ENCODE measurements around the gene LRRC8A. TPM values are rescaled to one million over a fixed set of nuclear protein-coding genes. Genes with fewer than 3 reads are reported as not detected.
"Not testable (repeated sequence)": the region's sequence is repeated elsewhere in the genome, so short reads cannot be mapped to it uniquely, and the experiment has no call there.

The LRRC8A gene
- total RNA-seq, 4 donors from 2014 or later: 77.3 to 127 (median 108) TPM

- Histone ChIP-seq H3K4me3 (no peak overlapping the region), H3K4me1 (peaks cover 48% of the 10 kb centered on the region), H3K9me3 (no peaks in the 10 kb centered on the region), H3K27me3 (no peaks in the 10 kb centered on the region), H3K27ac (peak overlapping the region; percentile 15), H3K36me3 (no peaks in the 10 kb centered on the region)
- DNase-seq (ENCODE audit: low spot score in 2 of 2): no peak
- TF ChIP-seq POLR2AphosphoS5 (IDR thresholded peaks at IDR 0.05): no peak
- TF ChIP-seq EP300 (IDR thresholded peaks at IDR 0.05): no peak
- no peak for TF ChIP-seq POLR2A (IDR thresholded peaks at IDR 0.05)
- no peak for TF ChIP-seq CTCF (IDR thresholded peaks at IDR 0.05)
- WGBS: 93% methylated on average over 5 of the region's 6 CpGs
Observed at GRCh38 chr9:128861501-128861900, 20.4 kb upstream of the LRRC8A start.

- H3K27me3 ChIP-seq: no peaks in the 10 kb centered on the region
- WGBS: 57% methylated on average over 4 of the region's 6 CpGs
- TF ChIP-seq EP300 (IDR thresholded peaks at IDR 0.05) (no peak), POLR2A (IDR thresholded peaks at IDR 0.05) (no peak), POLR2AphosphoS5 (IDR thresholded peaks at IDR 0.05) (no peak), CTCF (IDR thresholded peaks at IDR 0.05) (no peak)
- peak overlapping the region; percentile 20 for H3K27ac ChIP-seq
- H3K9me3 ChIP-seq: no peaks in the 10 kb centered on the region
- H3K4me1 ChIP-seq: peaks cover 44% of the 10 kb centered on the region
- H3K4me3 ChIP-seq: no peak overlapping the region
- no peak for DNase-seq (ENCODE audit: low spot score in 2 of 2)
- H3K36me3 ChIP-seq: no peaks in the 10 kb centered on the region
Observed at GRCh38 chr9:128862401-128862851, 19.5 kb upstream of the LRRC8A start.

GRCh38 chr9:128863647-128864046 is 18.3 kb upstream of the LRRC8A start:
- peak; percentile 83 to 91 for DNase-seq (ENCODE audit: low spot score in 2 of 2)
- H3K36me3 ChIP-seq: no peaks in the 10 kb centered on the region
- H3K27me3 ChIP-seq: no peaks in the 10 kb centered on the region
- TF ChIP-seq CTCF (IDR thresholded peaks at IDR 0.05) (peak; percentile 87 to 95), EP300 (IDR thresholded peaks at IDR 0.05) (no peak), POLR2A (IDR thresholded peaks at IDR 0.05) (no peak), POLR2AphosphoS5 (IDR thresholded peaks at IDR 0.05) (no peak)
- no peak overlapping the region for H3K4me3 ChIP-seq
- no peak overlapping the region for H3K27ac ChIP-seq
- WGBS: 32% methylated on average over 6 of the region's 10 CpGs
- no peaks in the 10 kb centered on the region for H3K9me3 ChIP-seq
- H3K4me1 ChIP-seq: peaks cover 42% of the 10 kb centered on the region

- DNase-seq (ENCODE audit: low spot score in 2 of 2): no peak
- TF ChIP-seq POLR2A (IDR thresholded peaks at IDR 0.05): no peak
- TF ChIP-seq CTCF (IDR thresholded peaks at IDR 0.05): no peak
- no peak for TF ChIP-seq EP300 (IDR thresholded peaks at IDR 0.05)
- TF ChIP-seq POLR2AphosphoS5 (IDR thresholded peaks at IDR 0.05): no peak
- H3K4me3 ChIP-seq: no peak overlapping the region
- no peak overlapping the region for H3K27ac ChIP-seq
- 92% methylated on average over 7 of the region's 7 CpGs for WGBS
- H3K27me3 ChIP-seq: no peaks in the 10 kb centered on the region
- H3K4me1 ChIP-seq: no peaks in the 10 kb centered on the region
- no peaks in the 10 kb centered on the region for H3K36me3 ChIP-seq
- H3K9me3 ChIP-seq: no peaks in the 10 kb centered on the region
Observed at GRCh38 chr9:128870128-128870940, 11.6 kb upstream of the LRRC8A start.

- H3K36me3 ChIP-seq; DNase-seq (ENCODE audit: low spot score in 2 of 2); H3K27ac ChIP-seq; H3K4me1 ChIP-seq; H3K9me3 ChIP-seq; H3K4me3 ChIP-seq; H3K27me3 ChIP-seq: not testable (repeated sequence)
- 90% methylated on average over 7 of the region's 7 CpGs for WGBS
Observed at GRCh38 chr9:128870941-128871265, 11.0 kb upstream of the LRRC8A start.
